ENCODE data around the gene GLP2R.

Gene GLP2R

DNA sequence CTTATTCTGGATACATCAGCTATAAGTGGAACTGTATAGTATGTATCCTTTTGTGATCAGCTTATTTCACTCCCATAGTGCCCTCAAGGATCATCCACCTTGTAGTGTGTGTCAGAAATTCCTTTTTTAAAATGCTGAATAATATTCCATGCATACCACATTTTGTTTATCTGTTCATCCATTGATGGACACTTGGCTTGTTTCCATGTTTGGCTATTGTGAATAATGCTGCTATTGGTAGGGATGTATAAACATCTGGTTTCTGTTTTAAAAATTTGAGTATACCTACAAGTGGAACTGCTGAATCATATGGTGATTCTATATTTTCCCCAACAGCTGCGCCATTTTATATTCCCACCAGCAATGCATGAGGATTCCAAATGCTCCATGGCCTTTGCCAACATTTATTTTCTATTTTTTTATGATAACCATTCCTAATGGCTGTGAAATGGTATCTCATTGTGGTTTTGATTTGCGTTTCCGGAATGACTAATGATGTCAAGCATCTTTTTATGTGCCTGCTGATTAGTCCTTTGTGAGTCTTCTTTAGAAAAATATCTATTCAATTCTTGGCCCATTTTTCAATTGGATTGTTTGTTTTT lies 67.8 kb downstream of the GLP2R start:
- H3K9me3 ChIP-seq (ENCODE audit: control insufficient read depth, low read length), result no peaks in the 10 kb centered on the region
- H3K9ac ChIP-seq (ENCODE audit: low read length), result no peak overlapping the region
- no peaks in the 10 kb centered on the region for H3K27me3 ChIP-seq (ENCODE audit: control insufficient read depth, insufficient read depth, low read length)

DNA sequence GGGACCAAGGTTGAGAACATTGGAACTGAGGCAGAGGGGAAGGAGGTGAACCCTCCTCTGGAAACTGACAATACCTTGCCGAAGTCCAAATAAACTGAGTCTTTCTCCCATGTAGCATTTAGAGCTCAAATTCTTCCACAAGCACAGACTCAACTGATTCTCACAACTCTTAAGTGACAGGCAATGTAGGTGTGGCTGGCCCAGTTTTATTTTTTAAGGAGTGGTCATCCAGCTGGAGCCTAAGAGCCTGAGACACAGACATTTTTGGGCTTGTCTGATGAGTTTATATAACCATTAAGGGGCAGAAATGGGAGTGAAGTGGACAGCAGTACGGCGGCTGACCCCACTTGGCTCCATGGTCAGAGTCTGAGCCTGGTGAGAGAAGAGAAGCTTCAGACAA lies 68.5 kb downstream of the GLP2R start:
- H3K4me3 ChIP-seq (ENCODE audit: low read length), result no peak overlapping the region
- no peaks in the 10 kb centered on the region for H3K36me3 ChIP-seq (ENCODE audit: control insufficient read depth, insufficient read depth, low read length)
- no peaks in the 10 kb centered on the region for H3K4me1 ChIP-seq (ENCODE audit: control insufficient read depth, insufficient read depth, low read length)
- H3K9me3 ChIP-seq (ENCODE audit: control insufficient read depth, low read length), result no peaks in the 10 kb centered on the region
- H3K9ac ChIP-seq (ENCODE audit: low read length), result no peak overlapping the region
- H3K27me3 ChIP-seq (ENCODE audit: control insufficient read depth, insufficient read depth, low read length), result no peaks in the 10 kb centered on the region

More for the DNA sequence above, 67.8 kb downstream of the GLP2R start:
- Histone ChIP-seq H3K4me1 (ENCODE audit: control insufficient read depth, insufficient read depth, low read length) (no peaks in the 10 kb centered on the region), H3K36me3 (ENCODE audit: control insufficient read depth, insufficient read depth, low read length) (no peaks in the 10 kb centered on the region), H3K4me3 (ENCODE audit: low read length) (no peak overlapping the region)

DNA sequence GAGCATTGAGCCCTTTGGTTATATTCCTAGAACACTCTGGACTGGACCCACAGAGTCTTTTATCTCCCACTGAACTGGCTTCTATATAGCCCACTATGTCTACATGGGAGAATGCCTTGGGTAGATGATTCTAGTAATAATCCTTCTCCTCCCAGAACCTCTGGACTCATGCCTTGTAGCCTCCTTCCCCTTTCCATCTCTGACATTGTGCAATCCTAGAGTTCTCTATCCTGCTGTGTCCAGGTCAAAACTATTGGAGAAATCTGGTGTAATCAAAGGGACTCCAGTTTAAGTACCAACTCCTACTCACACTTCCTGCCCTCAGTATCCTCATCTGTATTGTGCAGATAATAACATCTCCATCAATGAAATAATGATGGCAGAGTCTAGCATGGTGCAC lies 70.2 kb downstream of the GLP2R start:
- no peak overlapping the region for H3K4me3 ChIP-seq (ENCODE audit: low read length)
- H3K36me3 ChIP-seq (ENCODE audit: control insufficient read depth, insufficient read depth, low read length), result no peaks in the 10 kb centered on the region
- no peaks in the 10 kb centered on the region for H3K4me1 ChIP-seq (ENCODE audit: control insufficient read depth, insufficient read depth, low read length)
- no peak overlapping the region for H3K9ac ChIP-seq (ENCODE audit: low read length)
- no peaks in the 10 kb centered on the region for H3K27me3 ChIP-seq (ENCODE audit: control insufficient read depth, insufficient read depth, low read length)
- H3K9me3 ChIP-seq (ENCODE audit: control insufficient read depth, low read length), result no peaks in the 10 kb centered on the region

DNA sequence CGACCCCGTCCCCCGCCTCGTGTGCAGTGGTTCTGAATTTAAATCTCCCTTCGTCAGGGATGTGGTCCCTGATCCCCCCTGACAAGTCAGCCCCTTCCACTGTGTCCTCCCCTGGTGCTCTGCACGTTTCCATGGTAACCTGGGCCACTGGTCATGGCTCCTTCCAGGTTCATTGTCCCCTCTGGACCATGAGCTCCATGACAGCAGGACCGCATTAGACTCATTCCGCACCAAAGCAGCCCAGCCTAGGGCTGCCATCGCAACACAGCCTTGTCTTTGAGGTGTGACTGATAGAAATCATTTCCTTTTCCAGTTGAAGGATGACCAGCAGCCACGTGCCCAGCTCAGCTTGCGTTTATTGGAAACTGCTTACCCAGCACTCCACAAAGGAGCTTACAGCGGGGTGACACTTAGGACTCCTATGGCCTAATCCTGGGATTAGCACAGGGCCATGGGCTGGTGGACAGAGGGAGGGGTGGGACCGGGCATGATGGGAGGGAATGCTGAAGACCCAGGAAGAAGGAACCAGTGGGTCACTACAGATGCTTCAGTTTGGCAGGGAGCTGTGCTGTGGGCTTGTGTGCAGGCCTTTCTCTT lies 71.7 kb downstream of the GLP2R start:
- H3K4me3 ChIP-seq (ENCODE audit: low read length), result no peak overlapping the region
- no peaks in the 10 kb centered on the region for H3K9me3 ChIP-seq (ENCODE audit: control insufficient read depth, low read length)
- no peaks in the 10 kb centered on the region for H3K27me3 ChIP-seq (ENCODE audit: control insufficient read depth, insufficient read depth, low read length)
- no peak overlapping the region for H3K9ac ChIP-seq (ENCODE audit: low read length)
- H3K36me3 ChIP-seq (ENCODE audit: control insufficient read depth, insufficient read depth, low read length), result no peaks in the 10 kb centered on the region
- H3K4me1 ChIP-seq (ENCODE audit: control insufficient read depth, insufficient read depth, low read length), result peaks cover 2% of the 10 kb centered on the region

DNA sequence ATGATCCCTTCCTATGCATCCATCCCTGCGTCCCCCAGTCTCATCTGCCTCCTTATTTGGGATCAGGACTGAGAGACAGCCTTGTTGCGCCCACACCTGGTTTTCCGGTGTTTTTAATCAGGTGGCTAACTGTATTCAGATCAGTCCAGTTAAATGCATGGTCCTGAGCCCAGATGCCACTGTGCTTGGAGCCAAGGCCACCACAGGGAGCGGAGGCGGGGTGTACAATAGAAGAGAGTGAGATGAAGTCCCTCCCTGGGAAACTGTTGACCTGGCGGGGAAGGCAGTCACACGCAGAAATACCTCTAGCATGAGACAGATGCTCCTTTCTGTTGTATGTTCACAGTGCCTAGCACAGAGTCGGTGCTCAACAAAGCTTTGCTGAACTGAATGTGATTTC lies 73.1 kb downstream of the GLP2R start:
- Histone ChIP-seq H3K36me3 (ENCODE audit: control insufficient read depth, insufficient read depth, low read length) (no peaks in the 10 kb centered on the region), H3K9ac (ENCODE audit: low read length) (no peak overlapping the region), H3K9me3 (ENCODE audit: control insufficient read depth, low read length) (no peaks in the 10 kb centered on the region), H3K4me1 (ENCODE audit: control insufficient read depth, insufficient read depth, low read length) (peaks cover 2% of the 10 kb centered on the region), H3K27me3 (ENCODE audit: control insufficient read depth, insufficient read depth, low read length) (no peaks in the 10 kb centered on the region), H3K4me3 (ENCODE audit: low read length) (no peak overlapping the region)

DNA sequence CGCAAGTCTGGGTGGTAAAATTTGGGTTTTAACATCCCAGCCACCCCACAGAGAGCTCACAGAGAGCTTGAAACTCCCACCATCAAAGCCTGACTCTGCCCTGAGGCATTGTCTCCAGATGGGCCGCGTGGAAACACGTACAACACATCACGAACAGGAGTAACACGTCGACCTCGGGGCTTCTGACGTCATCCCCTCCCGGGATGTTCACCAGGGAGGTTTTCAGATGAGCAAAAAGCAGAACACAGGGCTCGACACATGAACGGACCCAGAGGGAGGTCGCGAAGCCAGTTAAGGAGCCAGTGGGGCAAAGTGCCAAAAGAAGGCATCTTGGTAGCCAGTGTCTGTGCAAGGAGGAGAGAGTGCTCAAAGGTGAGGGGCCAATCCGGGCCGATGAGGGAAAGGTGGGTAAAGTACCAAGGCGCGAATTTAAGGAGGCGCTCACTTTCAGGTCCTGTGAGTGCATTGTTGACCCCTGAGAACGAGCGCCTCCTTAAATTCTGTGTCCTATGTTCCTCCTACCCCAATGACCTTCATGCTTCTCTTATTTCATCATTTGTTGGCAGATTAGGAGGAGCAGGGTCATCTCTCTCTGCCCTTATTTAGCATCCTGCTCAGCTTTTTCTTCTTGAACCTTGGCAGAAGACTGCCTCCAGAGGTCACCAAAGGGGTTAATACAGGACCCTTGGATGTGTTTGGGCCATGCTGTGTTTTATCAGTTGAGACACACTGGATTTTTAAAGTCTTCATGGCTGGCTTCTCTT lies 73.7 kb downstream of the GLP2R start:
- Histone ChIP-seq H3K36me3 (ENCODE audit: control insufficient read depth, insufficient read depth, low read length) (no peaks in the 10 kb centered on the region), H3K9ac (ENCODE audit: low read length) (no peak overlapping the region), H3K9me3 (ENCODE audit: control insufficient read depth, low read length) (no peaks in the 10 kb centered on the region), H3K27me3 (ENCODE audit: control insufficient read depth, insufficient read depth, low read length) (no peaks in the 10 kb centered on the region), H3K4me3 (ENCODE audit: low read length) (no peak overlapping the region), H3K4me1 (ENCODE audit: control insufficient read depth, insufficient read depth, low read length) (peaks cover 2% of the 10 kb centered on the region)

DNA sequence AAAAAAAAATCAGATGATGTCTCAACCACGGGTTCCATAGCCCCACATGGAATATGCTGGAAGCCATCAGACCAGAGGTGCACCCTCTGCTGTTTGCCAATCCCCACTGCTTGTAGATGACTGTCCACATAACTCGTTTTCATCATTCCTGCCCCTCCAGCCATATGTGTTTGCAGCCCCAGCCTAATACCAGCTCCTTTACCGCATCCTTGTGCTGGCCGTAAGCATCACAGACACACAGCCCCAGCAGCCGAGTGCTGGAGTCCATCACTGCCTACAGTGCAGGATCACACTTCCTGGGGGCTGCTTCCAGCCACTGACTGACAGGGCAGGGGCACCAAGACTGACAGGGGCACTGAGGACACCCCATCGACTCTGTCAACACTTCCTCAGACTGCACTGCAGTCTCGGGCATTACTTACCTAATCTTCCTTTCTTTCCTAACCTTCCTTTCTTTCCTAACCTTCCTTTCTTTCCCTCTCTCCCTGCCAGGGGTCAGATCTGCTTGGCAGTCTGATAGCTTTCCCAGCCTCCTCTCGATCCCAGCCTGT lies 74.4 kb downstream of the GLP2R start:
- Histone ChIP-seq H3K9me3 (ENCODE audit: control insufficient read depth, low read length) (no peaks in the 10 kb centered on the region), H3K9ac (ENCODE audit: low read length) (no peak overlapping the region), H3K27me3 (ENCODE audit: control insufficient read depth, insufficient read depth, low read length) (no peaks in the 10 kb centered on the region), H3K4me3 (ENCODE audit: low read length) (no peak overlapping the region), H3K4me1 (ENCODE audit: control insufficient read depth, insufficient read depth, low read length) (peaks cover 2% of the 10 kb centered on the region), H3K36me3 (ENCODE audit: control insufficient read depth, insufficient read depth, low read length) (no peaks in the 10 kb centered on the region)

DNA sequence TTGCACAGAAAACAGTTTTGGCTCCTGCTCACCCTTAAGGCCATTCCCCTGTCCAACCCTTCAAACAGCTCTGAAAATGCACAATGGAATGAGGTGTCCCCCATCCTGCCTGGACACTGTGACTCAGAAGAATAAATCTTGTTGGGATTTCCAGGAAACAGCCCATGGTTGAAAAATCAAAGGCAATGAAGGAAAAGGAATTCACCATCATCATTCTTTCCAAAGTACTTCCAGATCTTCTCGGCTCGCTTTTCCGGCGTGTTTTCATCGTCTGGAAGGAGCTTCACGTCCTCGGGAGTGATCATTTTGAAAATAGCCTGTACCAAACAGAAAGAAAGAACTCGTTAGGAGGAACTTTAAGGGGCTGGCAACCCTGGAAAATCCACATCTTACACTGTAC lies 75.1 kb downstream of the GLP2R start:
- H3K4me3 ChIP-seq (ENCODE audit: low read length), result no peak overlapping the region
- no peaks in the 10 kb centered on the region for H3K27me3 ChIP-seq (ENCODE audit: control insufficient read depth, insufficient read depth, low read length)
- no peak overlapping the region for H3K9ac ChIP-seq (ENCODE audit: low read length)
- no peaks in the 10 kb centered on the region for H3K36me3 ChIP-seq (ENCODE audit: control insufficient read depth, insufficient read depth, low read length)
- H3K4me1 ChIP-seq (ENCODE audit: control insufficient read depth, insufficient read depth, low read length), result peaks cover 2% of the 10 kb centered on the region
- H3K9me3 ChIP-seq (ENCODE audit: control insufficient read depth, low read length), result no peaks in the 10 kb centered on the region

DNA sequence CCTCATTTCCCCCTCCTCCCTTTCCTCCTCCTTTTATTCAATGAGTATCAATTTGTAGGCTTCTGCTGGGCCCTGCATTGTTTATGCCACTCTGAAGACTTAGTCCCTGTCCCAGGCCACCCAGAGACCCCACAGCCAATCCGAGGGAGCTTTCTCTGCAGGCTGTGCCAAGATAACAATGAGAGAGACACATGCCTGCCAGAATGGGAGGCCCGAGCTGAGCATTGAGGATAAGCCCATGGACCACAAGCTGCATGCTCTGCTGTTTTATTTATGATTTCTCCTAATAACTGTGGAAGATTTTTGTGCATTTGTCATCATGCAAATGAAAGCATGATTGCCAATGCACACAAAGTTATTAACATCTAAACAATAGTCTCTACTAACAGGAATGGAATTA lies 76.4 kb downstream of the GLP2R start:
- no peaks in the 10 kb centered on the region for H3K9me3 ChIP-seq (ENCODE audit: control insufficient read depth, low read length)
- no peaks in the 10 kb centered on the region for H3K36me3 ChIP-seq (ENCODE audit: control insufficient read depth, insufficient read depth, low read length)
- no peaks in the 10 kb centered on the region for H3K27me3 ChIP-seq (ENCODE audit: control insufficient read depth, insufficient read depth, low read length)
- no peak overlapping the region for H3K4me3 ChIP-seq (ENCODE audit: low read length)
- peaks cover 2% of the 10 kb centered on the region for H3K4me1 ChIP-seq (ENCODE audit: control insufficient read depth, insufficient read depth, low read length)
- H3K9ac ChIP-seq (ENCODE audit: low read length), result no peak overlapping the region

DNA sequence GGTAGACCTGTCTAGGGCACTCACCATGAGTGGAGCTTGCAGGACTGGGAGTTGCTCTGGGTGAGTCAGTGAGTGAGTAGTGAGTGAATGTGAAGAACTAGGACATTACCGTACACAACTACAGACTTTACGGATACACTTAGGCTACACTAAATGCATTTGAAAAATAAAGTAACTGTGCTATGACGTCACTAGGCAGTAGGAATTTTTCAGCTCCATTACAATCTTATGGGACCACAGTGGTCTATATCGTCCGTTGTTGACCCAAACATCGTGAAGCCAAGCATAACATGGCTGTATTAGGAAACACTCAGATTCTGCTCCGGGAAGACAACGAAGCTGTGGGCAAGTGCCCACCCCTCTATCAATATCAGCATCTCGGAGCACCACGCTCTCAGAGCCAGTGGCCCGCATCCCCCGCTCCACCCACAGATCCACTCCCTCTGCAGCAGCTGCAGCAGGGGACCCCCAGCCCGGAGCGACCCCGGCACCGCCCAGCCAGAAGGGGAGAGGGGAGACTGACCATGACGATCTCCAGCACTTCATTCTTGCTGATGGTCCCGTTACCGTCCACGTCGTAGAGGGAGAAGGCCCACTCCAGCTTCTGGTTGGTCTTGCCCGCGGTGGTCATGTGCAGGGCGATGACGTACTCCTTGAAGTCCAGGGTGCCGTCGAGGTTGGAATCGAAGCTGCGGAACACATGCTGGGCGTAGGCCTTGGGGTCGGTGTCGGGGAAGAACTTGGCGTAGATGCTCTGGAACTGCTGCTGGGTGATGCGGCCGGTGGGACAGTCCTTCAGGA lies 78.8 kb downstream of the GLP2R start:
- H3K36me3 ChIP-seq (ENCODE audit: control insufficient read depth, insufficient read depth, low read length), result no peaks in the 10 kb centered on the region
- no peaks in the 10 kb centered on the region for H3K9me3 ChIP-seq (ENCODE audit: control insufficient read depth, low read length)
- no peaks in the 10 kb centered on the region for H3K27me3 ChIP-seq (ENCODE audit: control insufficient read depth, insufficient read depth, low read length)
- H3K4me1 ChIP-seq (ENCODE audit: control insufficient read depth, insufficient read depth, low read length), result peaks cover 2% of the 10 kb centered on the region
- H3K9ac ChIP-seq (ENCODE audit: low read length), result no peak overlapping the region
- no peak overlapping the region for H3K4me3 ChIP-seq (ENCODE audit: low read length)

DNA sequence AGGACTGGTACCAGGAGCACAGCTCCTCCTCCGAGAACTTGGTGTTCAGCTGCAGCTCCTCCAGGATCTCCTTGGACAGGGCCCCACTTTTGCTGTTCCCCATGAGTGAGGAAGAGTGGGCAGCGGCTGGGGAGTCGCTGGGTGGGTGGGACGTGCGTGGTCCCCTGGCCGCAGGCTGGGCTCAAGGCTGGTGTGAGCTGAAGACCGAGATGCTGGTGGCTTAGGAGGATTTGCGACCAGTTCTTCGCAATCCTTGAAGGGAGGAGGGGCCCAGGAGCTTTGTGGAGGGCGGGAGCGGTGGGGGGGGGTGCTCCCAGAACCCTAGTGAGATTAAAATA lies 79.3 kb downstream of the GLP2R start, which contains the start of gene RCVRN:
Gene RCVRN (minus strand): TSS at position 194 of the 338 bp plus-strand sequence. CDS start 91 bp downstream, at position 103.
- Histone ChIP-seq H3K4me3 (ENCODE audit: low read length) (no peak within 1 kb of the TSS), H3K36me3 (ENCODE audit: control insufficient read depth, insufficient read depth, low read length) (no peaks in the 10 kb centered on the region), H3K9ac (ENCODE audit: low read length) (no peak within 1 kb of the TSS), H3K4me1 (ENCODE audit: control insufficient read depth, insufficient read depth, low read length) (peaks cover 2% of the 10 kb centered on the region), H3K9me3 (ENCODE audit: control insufficient read depth, low read length) (no peaks in the 10 kb centered on the region), H3K27me3 (ENCODE audit: control insufficient read depth, insufficient read depth, low read length) (no peaks in the 10 kb centered on the region)

DNA sequence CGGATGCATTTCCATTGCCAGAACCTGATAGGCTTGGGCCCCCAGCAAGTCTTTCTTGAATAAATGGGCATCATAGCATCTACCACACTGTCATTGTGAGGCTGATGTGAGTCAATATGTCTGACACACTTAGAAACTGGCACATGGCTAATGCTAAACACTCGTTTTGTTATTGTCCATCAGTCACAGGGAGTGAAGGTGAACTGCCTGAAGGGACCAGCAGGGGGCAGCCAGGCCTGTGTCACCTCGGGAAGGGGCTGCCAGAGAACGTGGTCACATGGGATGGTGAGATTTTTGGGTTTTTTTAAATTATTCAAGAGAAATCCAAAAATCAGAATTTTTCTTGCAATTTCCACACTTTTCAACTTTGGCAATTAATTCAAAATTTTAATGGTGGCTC lies 80.2 kb downstream of the GLP2R start:
- H3K4me3 ChIP-seq (ENCODE audit: low read length), result no peak overlapping the region
- peaks cover 2% of the 10 kb centered on the region for H3K4me1 ChIP-seq (ENCODE audit: control insufficient read depth, insufficient read depth, low read length)
- H3K9me3 ChIP-seq (ENCODE audit: control insufficient read depth, low read length), result no peaks in the 10 kb centered on the region
- H3K9ac ChIP-seq (ENCODE audit: low read length), result no peak overlapping the region
- no peaks in the 10 kb centered on the region for H3K27me3 ChIP-seq (ENCODE audit: control insufficient read depth, insufficient read depth, low read length)
- H3K36me3 ChIP-seq (ENCODE audit: control insufficient read depth, insufficient read depth, low read length), result no peaks in the 10 kb centered on the region
